Amniotic epithelial cell (primary cell): Measurements from ENCODE around the gene SLC2A3.
"Not testable (repeated sequence)": the region's sequence is repeated elsewhere in the genome, so short reads cannot be mapped to it uniquely, and the experiment has no call there.

Experiments used
- DNase-seq: peaks from one replicate; pipeline ENCODE4 v3.0.0-alpha.2; 2010; ENCODE audit warnings: low read depth

Gene SLC2A3

DNA sequence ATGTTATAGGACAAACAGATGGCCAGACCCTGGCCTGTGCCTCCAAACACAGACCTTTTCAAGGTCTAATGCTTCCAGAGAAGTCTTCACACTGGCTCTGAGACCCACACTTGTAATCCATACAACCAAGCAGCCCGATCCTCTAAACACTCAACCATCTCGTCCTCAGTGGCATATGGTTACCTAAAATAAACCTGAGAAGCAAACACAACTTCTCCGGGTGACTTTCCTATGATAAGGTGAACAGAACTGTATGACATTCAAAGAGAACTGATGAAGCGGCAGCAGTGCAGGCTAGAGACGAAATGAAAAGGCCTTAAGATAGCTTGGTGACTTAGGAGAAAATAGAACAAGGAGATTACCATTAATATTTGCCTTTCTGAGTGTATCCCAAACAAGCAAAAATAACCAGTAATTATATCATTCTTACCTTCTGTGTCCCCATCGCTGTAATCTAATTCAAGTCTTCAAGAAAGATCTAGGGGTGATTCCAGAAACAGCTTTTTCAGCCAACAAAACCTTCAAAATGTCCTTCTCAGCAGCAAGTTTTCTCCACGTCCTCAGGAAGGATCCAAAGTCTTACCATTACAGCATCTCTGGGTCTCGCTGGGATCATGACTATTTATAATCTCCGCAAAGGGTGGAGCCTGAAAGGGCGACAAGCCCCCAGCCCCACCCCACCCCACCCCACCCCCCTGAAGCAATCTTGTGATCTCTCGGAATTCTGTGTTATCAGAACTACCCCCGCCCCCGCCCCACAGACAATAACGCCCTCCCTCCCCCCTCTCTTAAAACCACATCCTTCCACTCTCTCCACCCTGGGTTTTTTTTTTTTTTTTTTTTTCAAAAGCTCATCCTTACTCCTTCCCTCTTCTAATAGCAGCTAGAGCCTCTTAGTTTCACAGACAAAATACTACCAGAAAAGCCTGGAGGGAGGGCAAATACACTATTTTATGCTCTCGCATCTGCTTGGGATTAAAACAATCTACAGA lies at the start of gene SLC2A3:
Gene SLC2A3, minus strand, starts transcription at position 598 of the 992 bp plus-strand sequence. Its CDS starts 153 bp downstream, at position 445.
- peak; percentile 91 for DNase-seq

DNA sequence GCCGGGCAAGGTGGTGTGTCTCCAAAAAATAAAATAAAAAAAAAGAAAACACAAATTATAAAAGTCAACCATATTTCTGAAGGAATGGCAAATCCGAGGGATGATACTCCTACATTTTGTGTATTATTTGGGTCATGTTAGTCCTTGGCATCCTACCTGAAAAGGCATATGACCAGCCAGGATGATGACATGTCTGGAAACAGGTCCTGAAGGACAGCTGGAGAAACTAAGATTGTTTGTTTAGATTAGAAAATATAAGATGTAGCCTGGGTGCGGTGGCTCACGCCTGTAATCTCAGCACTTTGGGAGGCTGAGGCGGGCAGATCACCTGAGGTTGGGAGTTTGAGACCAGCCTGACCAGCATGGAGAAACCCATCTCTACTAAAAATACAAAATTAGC lies 48.9 kb upstream of the SLC2A3 start:
- no peak for DNase-seq

GRCh38 chr12:7983460-7983859 lies 47.5 kb upstream of the SLC2A3 start:
- DNase-seq = not testable (repeated sequence)

DNA sequence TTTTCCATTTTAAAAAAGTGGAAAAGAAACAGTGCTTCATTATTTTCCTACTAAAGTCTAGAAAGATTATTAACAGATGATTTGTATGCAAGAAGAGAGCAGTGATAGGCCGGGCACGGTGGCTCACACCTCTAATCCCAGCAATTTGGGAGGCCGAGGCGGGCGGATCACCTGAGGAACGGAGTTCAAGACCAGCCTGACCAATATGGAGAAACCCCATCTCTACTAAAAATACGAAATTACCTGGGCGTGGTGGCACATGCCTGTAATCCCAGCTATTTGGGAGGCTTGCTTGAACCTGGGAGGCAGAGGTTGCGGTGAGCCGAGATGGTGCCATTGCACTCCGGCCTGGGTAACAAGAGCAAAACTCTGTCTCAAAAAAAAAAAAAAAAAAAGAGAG lies 47.0 kb upstream of the SLC2A3 start:
- not testable (repeated sequence) for DNase-seq

DNA sequence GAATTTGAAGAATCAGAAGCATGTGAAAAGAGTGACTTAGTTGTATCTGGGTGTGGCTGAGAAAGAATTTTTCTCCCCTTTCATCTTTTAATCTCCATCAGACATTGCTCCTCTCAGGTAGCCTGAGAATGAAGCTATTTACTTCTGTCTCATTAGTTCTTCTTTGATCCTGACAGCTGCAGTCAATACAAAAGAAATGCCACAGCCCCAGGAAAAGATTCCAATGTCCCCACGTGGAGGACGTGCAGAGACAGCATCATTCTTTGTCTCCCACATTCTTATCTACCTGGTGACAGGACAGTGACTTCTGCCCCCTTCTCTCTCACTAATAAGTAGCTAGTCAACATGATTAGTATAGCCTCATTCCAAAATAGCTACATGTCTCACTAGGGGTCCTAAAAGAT lies 46.3 kb upstream of the SLC2A3 start:
- DNase-seq = not testable (repeated sequence)

DNA sequence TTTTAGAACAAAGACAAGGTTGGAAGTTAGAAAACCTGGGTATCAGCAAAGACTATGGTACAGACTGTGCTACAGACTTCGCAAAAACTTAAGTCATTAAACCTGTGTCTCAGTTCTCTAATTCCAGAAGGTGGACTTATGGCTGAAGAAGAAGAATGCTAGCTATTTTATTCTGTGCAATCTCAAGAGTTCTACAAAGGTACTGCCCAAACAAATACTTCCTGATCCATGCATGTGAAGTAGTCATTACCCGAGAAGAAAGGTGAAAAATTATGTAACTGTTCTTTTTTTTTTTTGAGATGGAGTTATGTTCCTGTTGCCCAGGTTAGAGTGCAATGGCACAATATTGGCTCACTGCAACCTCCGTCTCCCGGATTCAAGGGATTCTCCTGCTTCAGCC lies 45.5 kb upstream of the SLC2A3 start:
- no peak for DNase-seq

DNA sequence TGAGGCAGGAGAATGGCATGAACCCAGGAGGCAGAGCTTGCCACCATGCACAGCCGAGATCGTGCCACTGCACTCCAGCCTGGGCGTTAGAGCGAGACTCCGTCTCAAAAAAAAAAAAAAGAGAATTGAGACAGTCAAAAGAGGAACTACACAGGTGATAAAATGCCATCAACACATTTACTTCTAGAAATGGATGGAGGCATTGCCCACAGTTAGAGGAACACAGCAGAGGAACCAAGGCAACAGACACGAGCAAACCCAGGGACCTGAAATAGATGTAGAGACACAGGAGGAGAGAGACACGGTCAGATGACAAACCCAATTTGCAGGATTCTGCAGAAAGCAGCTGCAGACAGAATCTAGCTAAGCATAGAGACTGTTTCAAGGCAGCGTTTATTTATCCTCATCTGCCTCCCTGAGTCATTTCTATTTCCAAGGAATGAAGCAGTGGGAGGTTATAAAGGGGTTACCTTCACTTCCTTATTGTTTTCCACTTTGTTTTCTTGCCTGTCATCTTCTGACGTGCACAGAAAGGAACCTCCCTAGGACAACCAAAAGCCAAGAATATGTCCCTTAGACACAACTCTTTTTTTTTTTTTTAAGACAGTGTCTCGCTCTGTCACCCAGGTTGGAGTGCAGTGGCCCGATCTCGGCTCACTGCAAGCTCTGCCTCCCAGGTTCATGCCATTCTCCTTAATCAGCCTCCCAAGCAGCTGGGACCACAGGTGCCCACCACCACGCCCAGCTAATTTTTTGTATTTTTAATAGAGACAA lies 41.6 kb upstream of the SLC2A3 start:
- not testable (repeated sequence) for DNase-seq

- DNase-seq = no peak
Measured at GRCh38 chr12:7973457-7973825, 37.5 kb upstream of the SLC2A3 start.

GRCh38 chr12:7972734-7973456 lies 36.9 kb upstream of the SLC2A3 start:
- no peak for DNase-seq

- not testable (repeated sequence) for DNase-seq
Measured at GRCh38 chr12:7972269-7972668, 36.3 kb upstream of the SLC2A3 start.

DNA sequence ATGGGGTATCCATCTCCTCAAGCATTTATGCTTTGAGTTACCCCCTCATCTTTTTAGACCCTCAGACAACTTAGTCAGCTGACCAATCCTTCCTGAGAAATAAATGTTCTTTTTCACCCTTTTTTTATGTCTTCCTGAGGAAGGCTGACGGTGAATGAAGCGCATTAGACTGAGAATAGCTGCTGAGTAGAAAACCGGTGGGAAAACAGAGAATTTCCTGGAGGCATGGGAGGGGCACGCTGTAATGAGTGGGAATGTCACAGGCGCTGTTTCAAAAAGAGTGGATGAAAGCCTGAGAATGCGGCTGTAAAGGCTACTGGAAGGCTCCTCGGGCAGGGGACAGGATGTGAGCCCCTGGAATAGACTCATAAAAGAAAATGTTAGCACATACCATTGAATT lies 35.8 kb upstream of the SLC2A3 start:
- DNase-seq = not testable (repeated sequence)

GRCh38 chr12:7970475-7971252 lies 34.7 kb upstream of the SLC2A3 start:
- DNase-seq = peak; percentile 96

- DNase-seq = peak; percentile 41
Measured at GRCh38 chr12:7966563-7966962, 30.6 kb upstream of the SLC2A3 start.

GRCh38 chr12:7964669-7965068 lies 28.7 kb upstream of the SLC2A3 start:
- DNase-seq = peak; percentile 41

- DNase-seq = peak; percentile 27
Measured at GRCh38 chr12:7961395-7962178, 25.6 kb upstream of the SLC2A3 start.

GRCh38 chr12:7959701-7960121 lies 23.7 kb upstream of the SLC2A3 start:
- DNase-seq = peak; percentile 42

GRCh38 chr12:7959278-7959677 lies 23.3 kb upstream of the SLC2A3 start:
- DNase-seq = no peak

- DNase-seq = not testable (repeated sequence)
Measured at GRCh38 chr12:7954877-7955276, 18.9 kb upstream of the SLC2A3 start.

GRCh38 chr12:7954418-7954817 lies 18.4 kb upstream of the SLC2A3 start:
- not testable (repeated sequence) for DNase-seq

GRCh38 chr12:7953912-7954311 lies 17.9 kb upstream of the SLC2A3 start:
- DNase-seq = not testable (repeated sequence)
